Liver (tissue), 3 donors: ENCODE results near the gene MBLAC1.

Source experiments
- GABPA ChIP-seq, 2 donors: IDR thresholded peaks in 1 of 2; conservative IDR thresholded peaks in 1 of 2; 2 replicates each; pipeline ENCODE4 v1.6.1; 2016; ENCODE audit warnings: antibody characterized with exemption in 2 of 2, mild to moderate bottlenecking in 1 of 2, moderate library complexity in 1 of 2
- TF ChIP-seq, protein P1 (sequence below): fragments of 150-350 bp; IDR thresholded peaks from 2 replicates; pipeline ENCODE4 v1.5.1; 2017; ENCODE audit warnings: improper control_type of control experiment, low read depth, low read length; ENCODE audit not compliant: missing input control
- donor health status: healthy.
- donor health status: healthy.

- TF ChIP-seq, protein P1, sequence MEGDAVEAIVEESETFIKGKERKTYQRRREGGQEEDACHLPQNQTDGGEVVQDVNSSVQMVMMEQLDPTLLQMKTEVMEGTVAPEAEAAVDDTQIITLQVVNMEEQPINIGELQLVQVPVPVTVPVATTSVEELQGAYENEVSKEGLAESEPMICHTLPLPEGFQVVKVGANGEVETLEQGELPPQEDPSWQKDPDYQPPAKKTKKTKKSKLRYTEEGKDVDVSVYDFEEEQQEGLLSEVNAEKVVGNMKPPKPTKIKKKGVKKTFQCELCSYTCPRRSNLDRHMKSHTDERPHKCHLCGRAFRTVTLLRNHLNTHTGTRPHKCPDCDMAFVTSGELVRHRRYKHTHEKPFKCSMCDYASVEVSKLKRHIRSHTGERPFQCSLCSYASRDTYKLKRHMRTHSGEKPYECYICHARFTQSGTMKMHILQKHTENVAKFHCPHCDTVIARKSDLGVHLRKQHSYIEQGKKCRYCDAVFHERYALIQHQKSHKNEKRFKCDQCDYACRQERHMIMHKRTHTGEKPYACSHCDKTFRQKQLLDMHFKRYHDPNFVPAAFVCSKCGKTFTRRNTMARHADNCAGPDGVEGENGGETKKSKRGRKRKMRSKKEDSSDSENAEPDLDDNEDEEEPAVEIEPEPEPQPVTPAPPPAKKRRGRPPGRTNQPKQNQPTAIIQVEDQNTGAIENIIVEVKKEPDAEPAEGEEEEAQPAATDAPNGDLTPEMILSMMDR = no peak
- no peak for TF ChIP-seq GABPA (IDR thresholded peaks at IDR 0.05 in 1 of 2, conservative IDR thresholded peaks at IDR 0.05 in 1 of 2)
These were observed 47.8 kb downstream of the MBLAC1 start for GRCh38 chr7:100174582-100174981.
